CD4-positive, alpha-beta T cell treated with Interferon gamma for 1 hour (primary cell): Measurements from ENCODE around the gene RUFY3.
A peak's percentile ranks its signal among the peaks of the same experiment; 100 is the strongest.
"Not testable (repeated sequence)": the region's sequence is repeated elsewhere in the genome, so short reads cannot be mapped to it uniquely, and the experiment has no call there.

ENCODE experiments used
- DNase-seq: peaks from one replicate; pipeline ENCODE4 v3.0.0-alpha.2; 2020

Gene RUFY3

DNA sequence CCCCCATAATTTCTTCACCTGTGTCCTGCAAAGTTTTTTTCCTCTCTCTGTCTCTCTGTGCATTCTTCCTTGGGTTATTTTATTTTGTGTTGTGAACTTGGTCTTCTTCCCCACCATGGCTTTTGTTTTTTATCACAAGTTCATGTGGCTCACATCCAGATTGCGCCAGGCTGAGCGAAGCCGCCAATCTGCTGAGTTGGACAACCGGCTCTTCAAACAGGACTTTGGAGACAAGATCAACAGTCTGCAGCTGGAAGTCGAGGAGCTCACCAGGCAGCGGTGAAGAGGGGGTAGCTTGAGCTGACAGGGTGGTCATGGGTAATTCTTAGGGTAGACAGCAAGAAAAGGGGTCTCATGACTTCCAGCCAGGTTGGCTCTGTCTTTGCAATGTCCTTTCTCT lies 71.9 kb downstream of the RUFY3 start:
- no peak for DNase-seq

DNA sequence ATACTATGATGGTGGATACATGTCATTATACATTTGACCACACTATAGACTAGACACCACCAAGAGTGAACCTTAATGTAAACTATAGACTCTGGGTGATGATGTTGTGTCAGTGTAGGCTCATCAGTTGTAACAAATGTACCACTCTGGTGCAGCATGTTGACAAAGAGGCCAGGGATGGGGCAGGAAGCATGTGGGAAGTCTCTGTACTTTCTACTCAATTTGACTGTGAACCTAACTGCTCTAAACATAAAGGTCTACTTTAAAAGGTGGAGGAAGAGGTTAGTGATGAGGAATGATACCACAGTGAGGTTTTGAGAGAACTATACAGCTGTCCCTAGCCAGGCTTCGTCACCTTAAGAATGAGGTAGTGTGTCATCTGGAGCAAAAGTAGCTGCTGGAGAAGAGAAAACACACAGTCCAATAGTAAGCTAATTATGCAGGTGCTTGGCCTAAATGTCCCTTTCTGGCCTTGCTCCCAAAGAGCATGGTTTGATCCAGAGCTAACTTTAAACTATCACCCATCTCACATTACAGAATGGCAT lies 79.6 kb downstream of the RUFY3 start:
- no peak for DNase-seq

DNA sequence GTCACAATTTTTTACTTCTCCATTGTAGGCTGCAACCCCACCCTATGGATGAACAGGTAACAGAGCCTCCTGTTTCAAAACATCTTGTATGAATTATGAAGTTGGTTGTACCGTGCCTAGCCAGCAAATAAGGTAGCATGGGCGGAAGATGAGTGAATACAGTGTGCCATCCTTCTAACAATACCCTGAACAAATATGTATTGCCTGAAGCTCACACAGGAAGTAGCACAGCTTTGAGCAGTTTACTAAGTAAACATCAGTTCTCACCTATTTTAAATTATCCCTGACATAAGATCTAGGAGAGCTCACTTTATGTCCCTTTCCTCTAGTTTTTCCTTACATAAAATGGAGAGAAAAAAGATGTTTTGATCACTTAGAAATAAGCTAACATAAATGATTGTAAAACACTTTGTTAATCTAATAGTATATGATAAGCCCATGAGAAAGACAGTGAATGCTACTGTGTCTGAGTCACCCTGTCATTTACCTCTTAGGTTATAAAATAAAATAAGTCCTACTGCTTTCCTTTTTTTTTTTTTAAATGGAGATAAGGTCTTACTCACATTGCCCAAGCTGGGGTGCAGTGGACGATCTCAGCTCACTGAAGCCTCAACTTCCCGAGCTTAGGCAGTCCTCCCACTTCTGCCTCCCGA lies 81.3 kb downstream of the RUFY3 start:
- no peak for DNase-seq

DNA sequence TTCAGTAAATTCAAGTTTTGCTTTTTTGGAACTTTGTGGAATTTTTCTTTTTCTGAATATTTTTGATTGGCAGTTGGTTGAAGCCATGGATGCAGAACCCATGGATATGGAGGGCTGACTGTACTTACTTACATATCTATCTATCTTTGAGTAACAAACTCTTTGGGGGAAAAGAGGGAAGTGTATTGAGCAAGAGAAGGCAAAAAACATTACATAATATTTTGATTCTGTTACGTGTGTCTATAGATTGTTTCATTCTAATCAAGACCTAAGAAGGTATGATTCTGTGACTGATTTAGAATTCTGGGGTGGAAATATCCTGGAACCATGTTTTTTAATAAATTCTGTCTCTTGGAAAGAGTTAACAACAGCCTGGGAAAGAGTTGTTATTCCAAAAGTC lies 86.4 kb downstream of the RUFY3 start:
- DNase-seq: no peak

DNA sequence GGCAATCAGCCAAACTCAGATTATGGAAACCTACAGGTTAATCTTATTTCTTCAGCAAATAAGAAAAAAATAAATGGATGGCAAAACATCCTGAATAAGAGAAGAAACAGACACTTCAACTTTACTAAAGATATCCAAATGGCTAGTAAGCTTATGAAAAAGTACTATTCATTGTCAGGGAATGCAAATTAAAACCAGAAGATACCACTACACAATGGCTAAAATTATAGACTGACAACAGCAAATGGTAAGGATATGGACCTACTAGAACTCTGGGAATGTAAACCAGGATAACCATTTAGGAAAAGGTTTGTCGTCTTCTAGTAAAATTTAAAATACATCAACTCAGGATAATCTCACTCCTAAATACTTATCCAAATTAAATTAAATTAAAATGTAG lies 93.6 kb downstream of the RUFY3 start:
- no peak for DNase-seq

DNA sequence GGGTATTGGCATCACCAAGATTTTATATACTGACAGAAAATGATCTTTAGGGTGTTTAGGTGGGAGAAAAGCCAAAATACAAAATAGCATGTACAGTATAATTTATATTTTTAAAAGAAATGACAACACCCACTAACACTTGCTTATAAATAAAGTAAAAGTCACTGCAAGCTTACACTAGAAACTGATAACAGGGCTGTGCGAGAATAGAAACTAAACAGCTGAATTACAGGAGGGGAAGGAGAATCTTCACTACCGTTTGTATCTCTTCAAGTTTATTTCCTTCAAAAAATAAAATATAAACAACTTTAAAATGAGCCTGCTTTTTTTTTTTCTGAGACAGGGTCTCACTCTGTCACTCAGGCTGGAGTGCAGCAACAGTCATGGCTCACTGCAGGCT lies 95.1 kb downstream of the RUFY3 start:
- no peak for DNase-seq

DNA sequence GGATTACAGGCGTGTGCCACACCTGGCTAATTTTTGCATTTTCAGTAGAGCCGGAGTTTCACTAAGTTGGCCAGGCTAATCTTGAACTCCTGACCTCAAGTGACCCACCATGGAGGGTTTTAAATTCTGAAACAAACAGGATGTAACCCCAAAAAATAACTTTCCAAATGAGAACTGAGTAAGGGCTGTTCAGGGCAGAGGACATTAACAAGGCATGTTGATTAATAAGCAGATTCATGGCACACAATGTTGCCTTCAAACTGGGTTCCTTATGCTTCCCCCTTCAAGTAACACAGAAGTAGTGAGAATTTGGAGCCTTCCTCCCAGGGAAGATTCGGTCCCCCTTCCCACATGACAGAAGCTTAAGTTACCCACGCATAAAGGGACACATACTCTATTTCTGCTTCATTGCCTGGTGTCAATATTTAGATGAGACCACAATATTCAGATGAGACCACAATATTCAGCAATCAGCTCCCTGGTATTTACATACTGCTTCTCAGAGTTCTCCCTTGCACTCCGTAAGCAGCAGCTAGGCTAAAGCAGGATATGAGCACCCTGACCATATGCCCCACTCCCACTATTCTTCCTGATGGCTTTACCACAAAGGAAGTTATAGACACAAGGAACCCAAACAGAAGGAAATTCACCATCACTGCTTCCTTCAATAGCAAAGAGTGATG lies 96.5 kb downstream of the RUFY3 start:
- DNase-seq: no peak

DNA sequence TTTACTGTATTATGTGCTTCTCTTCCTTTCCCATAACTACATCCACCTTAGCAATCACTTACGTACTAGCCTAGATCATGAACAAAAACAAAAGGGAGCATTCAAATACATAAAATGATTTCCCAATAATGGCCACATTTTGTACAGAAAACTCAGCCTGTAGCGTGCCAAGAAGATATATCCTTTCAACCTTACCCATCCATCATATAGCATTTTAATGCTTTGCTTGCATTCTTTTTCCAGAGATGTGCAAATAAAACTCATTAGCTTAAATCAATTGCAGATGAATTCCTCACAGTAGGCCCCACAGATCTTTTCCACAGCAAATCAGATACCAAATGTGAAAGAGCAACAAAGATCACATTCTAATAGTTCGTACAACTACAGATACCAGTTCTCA lies 97.2 kb downstream of the RUFY3 start:
- no peak for DNase-seq

DNA sequence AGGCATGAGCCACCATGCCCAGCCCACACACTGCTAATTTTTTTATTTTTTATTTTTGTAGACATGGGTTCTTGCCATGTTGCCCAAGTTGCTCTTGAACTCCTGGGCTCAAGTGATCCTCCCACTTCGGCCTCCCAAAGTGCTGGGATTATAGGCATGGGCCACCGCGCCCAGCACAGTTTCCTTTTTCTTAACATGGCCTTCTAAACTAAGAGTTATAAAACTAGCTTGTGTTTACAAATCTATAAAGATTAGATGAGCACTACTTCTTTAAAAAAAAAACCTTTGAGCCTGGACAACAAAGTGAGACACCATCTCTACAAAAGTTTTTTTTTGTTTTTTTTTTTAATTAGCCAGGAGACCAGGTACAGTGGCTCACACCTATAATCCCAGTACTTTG lies 107.3 kb downstream of the RUFY3 start:
- DNase-seq: no peak

DNA sequence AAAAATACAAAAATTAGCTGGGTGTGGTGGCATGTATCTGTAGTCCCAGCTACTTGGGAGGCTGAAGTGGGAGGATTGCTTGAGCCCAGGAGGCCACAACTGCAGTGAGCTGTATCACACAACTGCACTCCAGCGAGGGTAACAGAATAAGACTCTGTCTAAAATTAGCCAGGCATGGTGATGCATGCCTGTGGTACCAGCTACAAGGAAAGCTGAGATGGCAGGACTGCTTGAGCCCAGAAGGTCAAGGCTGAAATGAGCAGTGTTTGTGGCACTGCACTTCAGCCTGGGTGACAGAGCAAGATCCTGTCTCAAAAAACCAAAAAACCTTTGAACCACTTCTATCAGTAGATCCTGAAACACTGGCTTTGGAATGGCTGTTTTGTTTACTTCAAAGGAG lies 107.7 kb downstream of the RUFY3 start:
- no peak for DNase-seq

DNA sequence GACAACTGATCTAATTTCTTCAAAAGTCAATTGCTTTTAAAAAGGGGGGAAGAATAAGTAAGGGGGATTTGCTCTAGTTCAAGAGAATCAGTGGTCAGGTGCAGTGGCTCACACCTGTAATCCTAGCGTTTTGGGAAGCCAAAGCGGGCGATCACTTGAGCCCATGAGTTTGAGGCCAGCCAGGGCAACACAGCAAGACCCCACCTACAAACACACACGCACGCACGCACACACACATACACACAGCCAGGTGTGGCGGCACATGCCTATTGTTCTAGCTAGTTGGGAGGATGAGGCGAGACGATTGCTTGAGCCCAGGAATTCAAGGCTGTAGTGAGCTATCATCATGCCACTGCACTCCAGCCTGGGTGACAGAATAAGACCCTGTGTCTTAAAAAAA lies 108.3 kb downstream of the RUFY3 start:
- DNase-seq: no peak

DNA sequence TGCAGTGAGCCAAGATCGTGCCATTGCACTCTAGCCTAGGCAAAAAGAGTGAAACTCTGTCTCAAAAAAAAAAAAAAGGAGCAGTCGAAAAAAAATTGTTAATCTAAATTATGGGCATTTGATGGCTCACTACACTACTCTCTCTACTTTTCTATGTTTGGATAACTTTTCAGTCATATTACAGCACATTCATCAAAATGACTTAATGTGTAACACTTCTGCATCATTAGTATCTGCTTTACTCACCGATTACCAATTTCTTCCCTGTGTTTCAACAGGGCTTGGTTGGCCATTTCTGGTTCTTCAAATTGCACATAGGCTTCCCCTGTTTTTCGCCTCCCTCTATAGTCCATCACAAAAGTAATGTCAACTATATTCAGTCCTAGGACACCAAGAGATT lies 109.5 kb downstream of the RUFY3 start:
- DNase-seq: no peak

DNA sequence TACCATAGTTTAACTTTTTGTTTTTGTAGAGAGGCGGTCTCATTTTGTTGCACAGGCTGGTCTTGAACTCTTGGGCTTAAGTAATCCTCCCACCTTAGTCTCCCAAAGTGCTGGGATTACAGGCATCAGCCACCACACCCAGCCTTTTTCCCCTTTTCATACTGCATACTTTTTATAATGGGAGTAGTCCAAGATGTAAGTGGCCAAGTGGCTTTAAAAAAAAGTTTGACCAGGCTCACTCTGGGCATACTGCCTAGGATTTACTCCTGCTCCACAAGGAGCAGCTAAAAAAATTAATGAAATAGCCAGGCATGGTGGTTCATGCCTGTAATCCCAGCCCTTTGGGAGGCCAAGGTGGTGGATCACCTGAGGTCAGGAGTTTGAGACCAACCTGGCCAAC lies 111.9 kb downstream of the RUFY3 start:
- no peak for DNase-seq

DNA sequence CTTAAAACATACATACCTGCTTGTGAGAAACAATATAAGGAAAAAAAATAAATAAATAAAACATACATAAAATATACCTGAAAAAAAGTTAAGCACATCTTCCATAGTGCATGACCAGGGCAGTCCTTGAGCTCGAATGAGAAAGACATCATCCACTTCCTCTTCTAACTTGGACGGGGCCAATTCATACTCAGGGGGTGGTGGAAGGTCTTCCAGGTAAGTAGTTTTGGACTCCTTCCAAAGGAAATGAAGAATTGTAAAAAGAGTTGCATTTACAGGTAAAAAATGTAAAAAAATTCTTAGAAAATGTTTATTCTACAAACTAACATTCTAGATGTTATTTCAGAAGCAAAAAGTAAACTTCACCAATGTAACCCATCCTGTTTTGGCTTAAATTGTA lies 114.3 kb downstream of the RUFY3 start:
- no peak for DNase-seq

DNA sequence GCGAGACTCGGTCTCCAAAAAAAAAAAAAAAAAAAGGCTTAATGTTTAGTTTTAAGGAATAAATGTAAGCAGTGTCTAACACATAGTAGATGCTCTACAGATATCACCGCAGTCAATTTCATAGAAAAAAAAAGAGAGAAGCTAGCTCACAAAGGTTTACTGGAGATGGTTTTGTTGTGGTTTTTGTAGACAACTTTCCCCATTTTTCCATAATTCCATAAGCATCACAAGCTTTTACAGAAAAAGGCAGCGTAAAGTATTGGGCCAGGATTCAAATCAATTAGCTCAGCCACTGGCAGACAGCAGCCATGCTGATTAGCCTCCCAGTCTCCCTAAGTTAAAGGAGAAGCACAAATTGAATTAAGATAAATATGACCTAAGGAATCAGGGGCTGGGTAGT lies 116.4 kb downstream of the RUFY3 start:
- no peak for DNase-seq

DNA sequence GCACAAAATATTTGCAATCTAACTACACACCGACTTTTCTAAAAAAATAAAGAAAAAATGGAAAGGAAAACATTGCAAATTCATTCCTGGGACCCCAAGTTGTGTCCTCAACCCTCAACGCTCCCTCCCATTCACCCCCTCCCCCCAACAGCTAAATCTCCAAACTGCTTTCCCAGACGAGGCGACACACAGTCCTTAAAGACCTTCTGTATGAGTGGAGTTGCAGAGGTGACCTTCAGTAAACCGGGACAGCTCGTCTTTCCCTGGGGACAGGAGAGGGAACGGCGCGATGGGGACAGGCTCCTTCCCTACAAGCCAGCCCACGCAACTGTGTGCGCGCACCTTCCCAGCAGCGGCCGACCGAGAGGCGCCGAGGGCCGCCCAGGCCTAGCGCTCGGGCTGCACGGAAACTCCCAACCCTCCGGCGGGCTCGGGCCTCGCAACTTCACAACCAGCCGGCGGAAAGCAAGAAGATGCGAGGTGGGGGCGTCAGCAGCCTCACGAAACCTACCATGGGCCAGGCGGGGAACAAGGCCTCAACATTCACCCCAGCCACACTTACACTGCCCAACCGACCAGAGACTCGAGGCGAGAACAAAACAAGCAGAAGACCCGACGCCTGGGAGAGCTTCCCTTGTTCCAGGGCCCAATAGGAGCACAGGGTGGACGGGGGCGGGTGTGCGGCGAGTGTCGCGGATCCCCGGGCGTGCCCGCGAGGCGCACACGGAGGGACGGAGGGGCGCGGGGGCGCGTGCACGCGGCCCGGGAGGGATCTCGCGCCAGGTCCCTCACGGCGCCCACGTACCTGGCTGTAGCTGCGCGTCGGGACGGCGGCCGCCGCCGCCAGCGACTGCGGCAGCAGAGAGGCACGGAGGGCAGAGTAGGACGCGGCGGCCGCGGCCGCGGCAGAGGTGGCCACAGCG lies 117.2 kb downstream of the RUFY3 start:
- DNase-seq: peak; percentile 61

DNA sequence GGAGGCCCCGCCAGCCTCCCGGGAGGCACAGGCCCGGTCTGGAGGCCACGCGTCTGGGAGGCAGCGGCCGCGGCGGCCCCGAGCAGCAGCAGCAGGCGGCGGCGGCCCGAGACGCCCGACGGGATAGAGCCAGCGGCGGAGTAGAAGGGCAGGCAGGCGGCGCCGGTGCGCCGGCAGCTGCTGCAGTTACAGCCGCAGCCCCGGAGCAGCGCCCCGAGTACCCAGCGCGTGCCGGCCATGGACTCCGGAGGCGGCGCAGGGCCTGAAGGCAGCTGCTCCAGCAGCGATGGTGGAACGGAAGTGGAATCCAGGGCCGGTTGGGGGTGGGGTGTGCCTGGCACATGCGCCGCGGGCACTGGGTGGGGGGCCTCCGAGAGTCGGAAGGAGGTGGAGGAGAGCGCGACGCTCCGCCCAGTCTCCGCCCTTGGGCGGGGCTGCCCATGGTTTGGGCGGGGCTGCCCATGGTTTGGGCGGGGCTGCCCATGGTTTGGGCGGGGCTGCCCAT lies 117.9 kb downstream of the RUFY3 start, which contains the start of gene GRSF1:
GRSF1 (minus strand) TSS at position 302 of the 505 bp plus-strand sequence; CDS start at position 239, 63 bp downstream.
- DNase-seq: peak; percentile 93

DNA sequence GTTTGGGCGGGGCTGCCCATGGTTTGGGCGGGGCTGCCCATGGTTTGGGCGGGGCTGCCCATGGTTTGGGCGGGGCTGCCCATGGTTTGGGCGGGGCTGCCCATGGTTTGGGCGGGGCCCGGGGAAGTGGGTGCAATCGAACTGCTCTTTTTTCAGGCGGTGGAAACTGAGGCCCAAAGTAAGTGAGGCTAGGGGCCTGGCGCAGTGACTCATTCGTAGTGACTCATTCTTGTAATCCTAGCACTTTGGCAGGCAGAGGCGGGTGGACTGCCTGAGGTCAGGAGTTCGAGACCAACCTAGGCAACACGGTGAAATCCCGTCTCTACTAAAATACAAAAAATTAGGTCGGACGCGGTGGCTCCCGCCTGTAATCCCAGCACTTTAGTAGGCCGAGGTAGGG lies 118.4 kb downstream of the RUFY3 start:
- DNase-seq: peak; percentile 43

DNA sequence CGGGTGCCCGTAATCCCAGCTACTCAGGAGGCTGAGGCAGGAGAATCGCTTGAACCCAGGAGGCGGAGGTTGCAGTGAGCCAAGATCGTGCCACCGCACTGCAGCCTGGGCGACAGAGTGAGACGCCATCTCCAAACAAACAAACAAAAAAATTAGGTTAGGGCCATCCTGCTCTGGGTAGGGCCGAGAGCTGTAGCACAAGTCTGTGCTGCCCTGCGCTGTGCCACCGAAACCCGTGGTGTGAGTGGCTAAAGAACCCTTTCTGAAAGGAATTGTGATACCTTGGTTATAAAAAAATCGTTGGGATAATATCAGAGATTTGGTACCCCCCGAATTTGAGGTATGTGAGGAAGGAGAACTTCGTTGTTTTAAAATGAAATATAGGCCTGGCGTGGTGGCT lies 118.9 kb downstream of the RUFY3 start:
- not testable (repeated sequence) for DNase-seq

DNA sequence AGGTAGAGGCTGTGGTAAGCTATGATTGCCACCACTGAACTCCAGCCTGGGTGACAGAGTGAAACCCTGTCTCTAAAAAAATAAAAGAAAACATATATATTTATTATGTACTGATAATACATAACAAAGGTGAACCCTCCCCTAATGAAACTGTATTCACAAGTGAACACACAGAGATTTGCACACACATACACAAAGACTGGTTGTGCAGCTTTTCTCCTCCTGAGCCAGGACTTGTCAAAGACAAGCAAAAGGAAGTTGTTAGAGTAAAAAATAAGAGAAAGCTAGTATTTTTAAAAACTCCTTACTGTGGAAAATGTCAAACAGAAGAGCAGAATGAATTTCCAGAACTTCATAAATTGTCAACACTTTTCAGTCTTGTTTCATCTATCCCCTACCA lies 119.4 kb downstream of the RUFY3 start:
- no peak for DNase-seq

DNA sequence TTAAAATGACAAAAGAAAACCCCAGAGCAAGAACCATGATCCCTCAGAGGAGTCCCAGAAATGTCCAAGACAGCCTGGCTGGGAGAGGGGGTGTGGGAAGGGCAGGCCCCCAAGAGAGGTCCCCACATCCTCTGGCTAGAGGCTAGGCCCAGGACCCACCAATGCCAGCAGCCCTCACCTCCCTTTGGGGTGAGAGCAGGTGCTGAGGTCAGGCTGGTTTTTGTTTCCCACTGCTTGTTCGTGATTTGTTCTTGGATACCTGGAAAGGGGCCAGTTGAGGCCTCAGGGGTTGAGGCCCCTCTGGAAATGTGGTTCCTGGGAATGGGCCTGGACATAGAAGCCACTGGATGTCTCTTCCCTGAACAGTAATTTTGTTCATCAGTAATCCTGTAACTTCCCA lies 120.2 kb downstream of the RUFY3 start:
- DNase-seq: no peak

DNA sequence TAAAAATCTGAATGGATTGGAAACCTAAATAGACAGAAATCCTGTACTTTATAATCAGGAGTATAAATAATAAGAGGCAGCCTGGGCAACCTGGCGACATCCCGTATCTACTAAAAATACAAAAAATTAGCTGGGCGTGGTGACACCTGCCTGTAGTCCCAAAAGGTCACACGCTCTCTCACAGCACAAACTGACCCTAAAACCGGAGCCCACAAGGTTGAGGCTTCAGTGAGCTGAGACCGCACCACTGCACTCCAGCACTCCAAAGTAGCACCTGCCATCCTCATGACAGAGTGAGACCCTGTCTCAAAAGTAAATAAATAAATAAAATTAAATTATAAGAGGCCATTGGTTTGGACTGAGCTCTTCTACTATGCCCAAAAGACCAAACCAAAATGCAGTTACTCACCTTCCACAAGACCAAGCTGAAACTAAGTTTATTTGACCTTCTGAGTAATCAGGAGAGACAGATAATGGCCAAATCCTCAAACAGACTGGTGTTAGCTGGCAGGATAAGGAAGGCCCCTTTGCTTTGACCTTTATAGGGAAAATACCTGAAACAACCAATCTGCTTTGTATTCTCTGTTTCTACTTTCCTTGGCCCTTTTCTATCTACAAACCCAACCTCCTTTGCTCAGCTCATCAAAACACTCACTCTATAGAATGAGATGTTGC lies 121.1 kb downstream of the RUFY3 start:
- no peak for DNase-seq

DNA sequence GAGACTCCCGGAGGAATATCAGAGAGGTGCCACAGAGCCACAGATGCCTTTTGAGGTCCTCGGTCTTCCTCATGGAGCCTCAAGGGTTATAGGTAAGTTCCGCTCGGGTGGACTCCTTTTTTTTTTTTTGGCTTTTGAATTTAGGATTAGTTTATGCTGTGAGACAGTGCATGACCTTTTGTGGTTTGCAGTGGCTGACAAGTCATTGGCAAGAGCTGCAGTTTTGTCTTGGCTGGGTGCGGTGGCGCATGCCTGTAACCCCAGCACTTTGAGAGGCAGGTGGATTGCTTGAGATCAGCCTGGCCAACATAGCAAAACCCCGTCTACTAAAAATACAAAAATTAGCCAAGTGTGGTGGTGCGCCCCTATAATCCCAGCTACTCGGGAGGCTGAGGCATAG lies 122.4 kb downstream of the RUFY3 start:
- DNase-seq: peak; percentile 22
